GM04504 (cell line): ENCODE measurements around the gene TSKU.
"Not testable (repeated sequence)": the region's sequence is repeated elsewhere in the genome, so short reads cannot be mapped to it uniquely, and the experiment has no call there.

ENCODE experiments used
- DNase-seq: peaks from one replicate; pipeline ENCODE4 v3.0.0-alpha.2; 2012; ENCODE audit warnings: low read depth

TSKU gene

DNA sequence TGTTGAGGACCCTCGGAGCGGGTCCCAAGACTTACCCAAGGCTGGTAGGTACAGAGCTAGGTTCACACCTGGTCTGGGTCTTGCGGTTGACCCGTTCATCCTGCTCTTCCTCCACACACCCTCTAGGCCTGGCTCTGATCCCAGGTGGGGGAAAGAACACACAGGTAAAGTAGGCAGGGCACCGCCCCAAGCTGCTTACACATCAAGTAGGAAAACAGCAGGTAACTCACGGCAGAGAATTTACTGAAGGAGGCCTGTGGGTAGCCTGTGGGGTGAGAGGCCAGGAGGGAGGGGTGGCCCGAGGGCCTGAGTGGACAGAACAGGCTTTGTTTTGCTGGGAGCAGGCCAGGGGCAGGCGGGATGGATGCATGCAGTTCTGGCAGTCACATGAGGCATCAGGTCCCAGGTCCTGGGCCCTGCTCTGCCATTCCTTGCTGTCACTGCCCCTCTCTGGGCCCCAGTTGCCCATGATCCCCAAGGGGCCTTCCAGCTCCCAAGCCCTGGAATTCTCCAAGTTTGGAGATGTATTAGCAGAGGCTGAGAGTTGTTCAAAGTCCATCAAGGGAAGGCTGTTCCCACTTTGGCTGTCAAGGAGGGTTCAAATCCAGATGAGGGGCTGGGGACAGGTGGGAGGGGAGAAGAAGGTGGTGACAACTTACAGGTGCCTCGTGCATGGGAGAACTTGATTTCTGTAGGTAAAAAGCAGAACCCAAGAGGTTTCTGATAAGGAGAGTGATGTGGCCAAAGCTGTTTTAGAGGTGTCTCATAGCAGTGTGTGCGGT, 5.7 kb downstream of the TSKU start:
- no peak for DNase-seq

DNA sequence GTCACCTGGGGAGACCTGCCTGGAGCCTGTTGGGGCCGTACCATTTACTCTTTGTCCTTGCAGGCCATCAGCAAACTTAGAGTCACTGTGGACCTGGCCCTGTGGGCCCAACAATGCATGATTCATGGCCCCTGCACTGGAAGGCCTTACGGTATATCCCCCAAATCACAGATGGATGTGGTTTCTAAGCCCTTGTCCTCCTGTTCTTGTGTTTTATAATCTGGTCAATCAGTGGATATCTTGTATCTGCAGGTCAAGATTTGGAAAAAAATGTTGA, 6.2 kb downstream of the TSKU start:
- no peak for DNase-seq

DNA sequence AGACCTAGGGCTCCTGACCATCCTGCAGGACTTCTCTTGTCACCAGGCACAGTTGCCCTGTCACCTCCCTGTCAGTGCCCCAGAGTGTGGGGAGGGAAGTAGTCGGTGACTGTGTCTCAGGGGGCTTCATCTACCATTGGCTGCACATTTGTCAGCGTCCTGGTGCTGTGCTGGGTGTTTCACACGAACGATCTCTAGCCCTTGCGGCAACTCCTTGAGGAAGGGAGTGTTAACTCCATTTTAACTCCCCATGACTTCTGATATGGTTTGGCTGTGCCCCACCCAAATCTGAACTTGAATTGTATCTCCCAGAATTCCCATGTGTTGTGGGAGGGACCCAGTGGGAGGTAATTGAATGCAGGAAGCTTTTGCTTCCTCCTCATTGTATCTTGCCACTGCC, 7.1 kb downstream of the TSKU start:
- DNase-seq = no peak

DNA sequence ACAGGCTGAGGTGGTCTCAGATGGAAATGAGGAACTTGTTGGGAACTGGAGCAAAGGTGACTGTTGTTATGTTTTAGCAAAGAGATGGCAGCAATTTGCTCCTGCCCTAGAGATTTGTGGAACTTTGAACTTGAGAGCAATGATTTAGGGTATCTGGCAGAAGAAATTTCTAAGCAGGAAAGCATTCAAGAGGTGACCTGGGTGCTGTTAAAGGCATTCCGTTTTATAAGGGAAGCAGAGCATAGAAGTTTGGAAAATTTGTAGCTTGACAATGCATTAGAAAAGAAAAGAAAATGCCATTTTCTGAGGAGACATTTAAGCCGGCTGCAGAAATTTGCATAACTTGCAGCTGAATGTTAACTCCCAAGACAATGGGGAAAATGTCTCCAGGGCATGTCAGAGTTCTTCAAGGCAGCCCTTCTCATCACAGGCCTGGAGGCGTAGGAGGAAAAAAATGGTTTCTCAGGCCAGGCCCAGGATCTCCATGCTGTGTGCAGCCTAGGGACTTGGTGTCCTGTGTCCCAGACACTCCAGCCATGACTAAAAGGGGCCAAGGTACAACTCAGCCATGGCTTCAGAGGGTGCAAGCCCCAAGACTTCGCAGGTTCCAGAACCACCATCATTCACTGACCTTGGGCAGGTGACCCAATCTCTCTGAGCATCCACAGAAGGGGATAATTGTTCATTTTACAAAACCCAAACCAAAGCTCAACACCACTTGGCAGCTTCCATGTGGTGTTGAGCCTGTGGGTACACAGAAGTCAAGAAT, 8.0 kb downstream of the TSKU start:
- DNase-seq = not testable (repeated sequence)

DNA sequence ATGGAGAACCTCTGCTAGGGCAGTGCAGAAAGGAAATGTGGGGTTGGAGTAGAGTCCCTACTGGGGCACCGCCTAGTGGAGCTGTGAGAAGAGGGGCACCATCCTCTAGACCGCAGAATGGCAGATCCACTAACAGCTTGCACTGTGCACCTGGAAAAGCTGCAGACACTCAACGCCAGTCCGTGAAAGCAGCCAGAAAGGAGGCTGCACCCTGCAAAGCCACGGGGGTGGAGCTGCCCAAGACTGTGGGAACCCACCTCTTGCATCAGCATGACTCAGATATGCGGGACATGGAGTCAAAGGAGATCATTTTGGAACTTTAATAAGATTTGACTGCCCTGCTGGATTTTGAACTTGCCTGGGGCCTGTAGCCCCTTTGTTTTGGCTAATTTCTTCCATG, 8.7 kb downstream of the TSKU start:
- no peak for DNase-seq

DNA sequence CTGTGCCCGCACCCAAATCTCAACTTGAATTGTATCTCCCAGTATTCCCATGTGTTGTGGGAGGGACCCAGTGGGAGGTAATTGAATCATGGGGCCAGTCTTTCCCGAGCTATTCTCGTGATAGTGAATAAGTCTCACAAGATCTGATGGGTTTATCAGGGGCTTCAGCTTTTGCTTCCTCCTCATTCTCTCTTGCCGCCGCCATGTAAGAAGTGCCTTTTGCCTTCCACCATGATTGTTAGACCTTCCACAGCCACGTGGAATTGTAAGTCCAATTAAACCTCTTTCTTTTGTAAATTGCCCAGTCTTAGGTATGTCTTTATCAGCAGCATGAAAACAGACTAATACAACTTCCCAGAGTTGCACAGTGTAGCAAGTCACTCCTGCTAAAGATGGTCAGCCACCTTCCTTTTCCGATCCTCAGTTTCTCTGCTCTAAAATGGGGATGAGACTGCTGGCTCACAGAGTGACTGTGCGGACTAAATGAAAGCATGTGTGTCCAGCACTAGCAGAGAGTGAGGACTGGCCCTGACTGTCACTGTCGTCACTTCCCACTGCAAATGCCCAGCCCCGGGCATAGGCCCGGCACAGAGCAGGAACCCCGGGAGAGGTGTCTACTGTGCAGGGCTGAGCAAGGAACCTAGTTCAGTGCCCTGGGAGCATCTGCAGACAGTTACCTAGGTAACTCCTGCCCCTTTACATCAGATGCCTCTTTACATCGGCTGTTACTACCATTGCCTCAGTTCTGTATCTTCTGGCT, 9.5 kb downstream of the TSKU start:
- no peak for DNase-seq

DNA sequence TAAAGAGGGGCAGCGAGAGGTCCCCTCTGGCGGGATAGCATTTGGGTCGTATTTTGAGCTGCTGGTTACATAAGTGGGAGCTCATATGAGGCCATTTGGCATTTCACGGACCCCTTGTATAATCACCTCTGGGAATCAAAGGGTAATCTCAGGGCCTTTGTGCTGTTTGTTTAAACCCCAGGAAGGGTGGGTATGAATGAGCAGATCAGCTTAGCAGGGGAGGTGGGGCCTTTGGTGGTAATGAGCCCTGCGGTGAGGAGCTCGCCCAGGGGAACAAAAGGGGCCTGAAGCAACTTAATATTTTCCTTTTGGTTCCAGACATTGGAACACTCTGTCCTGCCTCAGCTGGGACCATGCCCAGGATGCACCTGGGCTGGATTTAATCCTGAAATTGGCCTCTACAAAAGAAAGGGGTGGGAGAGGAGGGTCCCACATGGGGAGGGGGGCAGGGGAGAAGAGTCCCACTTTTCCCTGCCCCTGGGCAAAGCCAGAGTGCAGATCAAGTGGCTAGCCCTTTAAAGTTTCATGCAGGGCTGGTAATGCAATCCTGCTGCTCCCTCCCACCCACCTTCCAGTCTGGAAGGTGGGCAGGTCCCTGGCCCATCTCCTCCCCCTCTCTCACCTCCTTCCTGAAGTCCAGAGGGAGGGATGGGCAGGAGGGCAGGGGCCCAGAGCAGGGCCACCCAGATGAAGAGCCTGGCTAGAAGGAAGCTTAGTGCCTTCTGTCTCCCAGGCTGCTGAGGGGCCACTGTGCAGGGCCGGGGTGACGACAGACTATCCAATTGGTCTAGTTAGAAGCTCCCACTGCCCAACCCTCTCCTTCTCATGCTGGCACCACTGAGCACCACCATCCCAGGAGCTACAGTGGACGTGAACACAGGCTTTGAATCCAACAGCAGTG, 10.5 kb downstream of the TSKU start:
- DNase-seq = no peak

DNA sequence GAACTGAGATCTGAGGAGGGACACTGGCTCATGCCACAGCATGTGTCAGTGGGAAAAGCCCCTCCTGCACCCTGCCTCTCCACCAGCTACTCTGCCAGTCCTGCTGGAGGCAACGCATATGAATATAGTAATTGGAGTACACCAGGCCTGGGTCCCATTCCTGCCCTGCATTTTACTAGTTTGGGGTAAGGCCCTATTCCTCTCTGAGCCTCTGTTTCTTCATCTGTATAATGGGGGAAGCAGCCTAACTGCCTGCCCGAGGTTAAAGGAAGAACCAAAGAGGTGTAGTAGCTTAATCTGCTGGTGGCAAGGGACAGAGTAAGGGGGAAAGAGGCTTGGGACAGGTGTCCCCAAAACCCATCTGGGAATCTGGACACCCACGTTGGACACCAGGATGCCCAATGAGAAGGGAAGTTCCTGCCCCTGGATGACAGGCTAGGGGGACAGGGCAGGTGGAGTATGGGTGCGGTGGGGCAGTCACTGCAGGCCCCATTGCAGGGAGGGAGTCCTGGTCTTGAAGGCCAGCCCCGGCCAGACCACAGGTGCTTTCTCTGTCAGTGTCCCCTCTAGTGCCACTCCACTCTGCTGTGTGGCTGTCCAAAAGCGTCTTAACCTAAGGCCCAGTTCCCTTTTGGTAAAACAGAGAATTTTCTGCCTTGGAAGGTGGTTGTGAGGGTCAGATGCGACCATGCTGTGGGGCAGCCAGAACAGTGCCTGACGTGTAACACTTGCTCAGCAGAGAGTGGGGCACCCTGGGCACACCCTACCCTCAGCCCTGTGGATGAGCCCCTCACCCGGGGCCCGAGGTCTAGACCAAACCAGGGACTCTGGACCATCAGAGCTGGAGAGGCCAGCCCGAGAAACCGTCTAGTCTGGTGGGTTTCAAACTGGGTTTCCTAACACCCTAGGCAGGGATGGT, 11.5 kb downstream of the TSKU start:
- no peak for DNase-seq

DNA sequence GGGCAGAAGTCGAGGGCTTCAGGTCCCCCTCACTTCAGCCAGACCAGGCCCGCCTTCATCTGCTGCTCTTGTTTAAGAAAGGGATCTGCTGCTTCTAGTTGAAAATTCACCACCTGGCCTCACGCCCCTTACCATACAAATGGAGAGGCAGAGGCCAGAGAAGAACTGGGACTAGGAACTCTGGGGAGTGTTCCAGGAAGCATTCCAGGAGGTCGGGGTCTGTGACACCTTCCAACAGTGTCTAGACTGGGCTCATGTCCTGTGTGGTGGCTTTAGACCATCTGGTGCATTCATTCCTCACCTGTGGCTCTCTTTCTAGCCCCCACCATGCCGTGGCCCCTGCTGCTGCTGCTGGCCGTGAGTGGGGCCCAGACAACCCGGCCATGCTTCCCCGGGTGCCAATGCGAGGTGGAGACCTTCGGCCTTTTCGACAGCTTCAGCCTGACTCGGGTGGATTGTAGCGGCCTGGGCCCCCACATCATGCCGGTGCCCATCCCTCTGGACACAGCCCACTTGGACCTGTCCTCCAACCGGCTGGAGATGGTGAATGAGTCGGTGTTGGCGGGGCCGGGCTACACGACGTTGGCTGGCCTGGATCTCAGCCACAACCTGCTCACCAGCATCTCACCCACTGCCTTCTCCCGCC, 12.3 kb downstream of the TSKU start:
- no peak for DNase-seq

DNA sequence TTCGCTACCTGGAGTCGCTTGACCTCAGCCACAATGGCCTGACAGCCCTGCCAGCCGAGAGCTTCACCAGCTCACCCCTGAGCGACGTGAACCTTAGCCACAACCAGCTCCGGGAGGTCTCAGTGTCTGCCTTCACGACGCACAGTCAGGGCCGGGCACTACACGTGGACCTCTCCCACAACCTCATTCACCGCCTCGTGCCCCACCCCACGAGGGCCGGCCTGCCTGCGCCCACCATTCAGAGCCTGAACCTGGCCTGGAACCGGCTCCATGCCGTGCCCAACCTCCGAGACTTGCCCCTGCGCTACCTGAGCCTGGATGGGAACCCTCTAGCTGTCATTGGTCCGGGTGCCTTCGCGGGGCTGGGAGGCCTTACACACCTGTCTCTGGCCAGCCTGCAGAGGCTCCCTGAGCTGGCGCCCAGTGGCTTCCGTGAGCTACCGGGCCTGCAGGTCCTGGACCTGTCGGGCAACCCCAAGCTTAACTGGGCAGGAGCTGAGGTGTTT, 12.8 kb downstream of the TSKU start:
- DNase-seq = no peak

DNA sequence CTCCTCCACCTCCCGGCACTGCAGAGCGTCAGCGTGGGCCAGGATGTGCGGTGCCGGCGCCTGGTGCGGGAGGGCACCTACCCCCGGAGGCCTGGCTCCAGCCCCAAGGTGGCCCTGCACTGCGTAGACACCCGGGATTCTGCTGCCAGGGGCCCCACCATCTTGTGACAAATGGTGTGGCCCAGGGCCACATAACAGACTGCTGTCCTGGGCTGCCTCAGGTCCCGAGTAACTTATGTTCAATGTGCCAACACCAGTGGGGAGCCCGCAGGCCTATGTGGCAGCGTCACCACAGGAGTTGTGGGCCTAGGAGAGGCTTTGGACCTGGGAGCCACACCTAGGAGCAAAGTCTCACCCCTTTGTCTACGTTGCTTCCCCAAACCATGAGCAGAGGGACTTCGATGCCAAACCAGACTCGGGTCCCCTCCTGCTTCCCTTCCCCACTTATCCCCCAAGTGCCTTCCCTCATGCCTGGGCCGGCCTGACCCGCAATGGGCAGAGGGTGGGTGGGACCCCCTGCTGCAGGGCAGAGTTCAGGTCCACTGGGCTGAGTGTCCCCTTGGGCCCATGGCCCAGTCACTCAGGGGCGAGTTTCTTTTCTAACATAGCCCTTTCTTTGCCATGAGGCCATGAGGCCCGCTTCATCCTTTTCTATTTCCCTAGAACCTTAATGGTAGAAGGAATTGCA, 13.5 kb downstream of the TSKU start:
- DNase-seq = no peak

DNA sequence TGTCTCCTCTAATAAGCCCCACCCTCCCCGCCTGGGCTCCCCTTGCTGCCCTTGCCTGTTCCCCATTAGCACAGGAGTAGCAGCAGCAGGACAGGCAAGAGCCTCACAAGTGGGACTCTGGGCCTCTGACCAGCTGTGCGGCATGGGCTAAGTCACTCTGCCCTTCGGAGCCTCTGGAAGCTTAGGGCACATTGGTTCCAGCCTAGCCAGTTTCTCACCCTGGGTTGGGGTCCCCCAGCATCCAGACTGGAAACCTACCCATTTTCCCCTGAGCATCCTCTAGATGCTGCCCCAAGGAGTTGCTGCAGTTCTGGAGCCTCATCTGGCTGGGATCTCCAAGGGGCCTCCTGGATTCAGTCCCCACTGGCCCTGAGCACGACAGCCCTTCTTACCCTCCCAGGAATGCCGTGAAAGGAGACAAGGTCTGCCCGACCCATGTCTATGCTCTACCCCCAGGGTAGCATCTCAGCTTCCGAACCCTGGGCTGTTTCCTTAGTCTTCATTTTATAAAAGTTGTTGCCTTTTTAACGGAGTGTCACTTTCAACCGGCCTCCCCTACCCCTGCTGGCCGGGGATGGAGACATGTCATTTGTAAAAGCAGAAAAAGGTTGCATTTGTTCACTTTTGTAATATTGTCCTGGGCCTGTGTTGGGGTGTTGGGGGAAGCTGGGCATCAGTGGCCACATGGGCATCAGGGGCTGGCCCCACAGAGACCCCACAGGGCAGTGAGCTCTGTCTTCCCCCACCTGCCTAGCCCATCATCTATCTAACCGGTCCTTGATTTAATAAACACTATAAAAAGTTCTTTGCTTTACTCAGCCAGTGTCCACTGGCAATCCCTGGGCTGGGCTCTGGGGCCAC, 14.4 kb downstream of the TSKU start:
- no peak for DNase-seq

DNA sequence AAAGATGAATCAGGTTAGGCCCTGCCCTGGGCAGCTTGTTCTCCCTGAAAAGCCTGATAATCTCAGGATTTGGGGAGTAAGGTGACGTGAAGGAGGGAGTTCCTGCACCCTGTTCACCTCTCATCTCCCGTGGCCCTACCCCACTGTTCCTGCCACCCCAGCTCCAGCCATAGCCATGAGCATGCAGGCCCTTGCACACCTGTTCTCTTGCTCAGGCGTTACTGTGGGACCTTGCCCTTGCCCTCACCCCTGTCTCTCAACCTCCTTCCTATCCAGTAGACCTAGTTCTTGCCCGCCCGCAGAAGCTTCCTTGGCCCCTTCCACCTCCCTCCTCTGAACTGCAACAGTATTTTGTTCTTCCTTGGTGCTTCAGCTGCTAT, 15.0 kb downstream of the TSKU start:
- no peak for DNase-seq

DNA sequence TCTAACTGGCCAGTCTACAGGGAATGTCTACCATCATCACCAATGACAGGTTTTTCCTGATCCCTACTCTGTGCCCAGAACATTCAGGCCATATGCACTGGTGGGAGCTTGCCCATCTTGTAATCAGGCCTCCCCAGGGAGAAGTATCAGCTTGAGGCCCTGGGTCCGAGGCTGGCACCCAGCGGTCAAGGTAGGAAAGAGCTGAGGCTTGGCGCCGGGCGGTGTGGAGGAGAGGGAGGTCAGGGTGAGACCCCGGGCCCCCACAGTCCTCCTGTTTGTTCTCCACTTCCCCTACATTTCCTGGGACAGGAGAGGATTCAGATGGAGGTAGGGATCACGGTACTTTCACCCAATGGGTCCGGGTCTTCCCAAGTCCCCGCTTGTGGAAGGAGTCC, 15.5 kb downstream of the TSKU start:
- DNase-seq = no peak

DNA sequence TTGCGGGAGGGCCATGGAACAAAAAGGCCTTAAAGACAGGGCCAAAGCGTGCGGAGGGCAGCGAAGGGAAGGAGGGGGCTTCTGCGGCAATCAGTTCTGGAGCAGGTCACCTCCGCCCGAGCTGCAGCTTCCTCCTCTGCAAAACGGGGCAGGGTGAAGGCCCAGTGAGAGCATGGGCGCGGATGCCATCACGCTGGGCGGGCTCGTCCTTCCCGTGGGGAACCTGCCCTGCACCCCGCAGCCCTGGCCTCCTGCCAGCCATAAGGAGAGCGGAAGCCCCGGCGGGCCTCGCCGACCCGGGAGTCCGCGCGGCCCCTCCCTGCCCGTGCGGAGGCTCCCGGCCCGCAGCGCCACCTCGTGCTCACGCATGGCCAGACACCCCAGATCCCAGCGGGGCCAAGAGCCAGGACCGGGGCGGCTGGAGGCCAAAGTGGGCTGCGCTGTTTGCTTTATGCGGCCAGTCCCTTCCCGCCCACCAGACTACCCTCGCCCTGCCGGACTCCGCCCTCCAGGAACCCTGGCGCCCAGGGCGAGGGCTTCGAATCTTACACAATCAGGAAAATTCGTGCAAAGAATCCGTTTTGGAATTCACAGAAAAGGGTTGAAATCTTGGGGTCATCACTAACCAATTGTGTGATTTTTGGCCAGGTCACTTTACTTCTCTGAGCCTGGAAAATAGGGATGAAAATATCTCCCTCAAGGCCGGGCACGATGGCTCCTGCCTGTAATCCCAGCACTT, 16.1 kb downstream of the TSKU start:
- DNase-seq = no peak

DNA sequence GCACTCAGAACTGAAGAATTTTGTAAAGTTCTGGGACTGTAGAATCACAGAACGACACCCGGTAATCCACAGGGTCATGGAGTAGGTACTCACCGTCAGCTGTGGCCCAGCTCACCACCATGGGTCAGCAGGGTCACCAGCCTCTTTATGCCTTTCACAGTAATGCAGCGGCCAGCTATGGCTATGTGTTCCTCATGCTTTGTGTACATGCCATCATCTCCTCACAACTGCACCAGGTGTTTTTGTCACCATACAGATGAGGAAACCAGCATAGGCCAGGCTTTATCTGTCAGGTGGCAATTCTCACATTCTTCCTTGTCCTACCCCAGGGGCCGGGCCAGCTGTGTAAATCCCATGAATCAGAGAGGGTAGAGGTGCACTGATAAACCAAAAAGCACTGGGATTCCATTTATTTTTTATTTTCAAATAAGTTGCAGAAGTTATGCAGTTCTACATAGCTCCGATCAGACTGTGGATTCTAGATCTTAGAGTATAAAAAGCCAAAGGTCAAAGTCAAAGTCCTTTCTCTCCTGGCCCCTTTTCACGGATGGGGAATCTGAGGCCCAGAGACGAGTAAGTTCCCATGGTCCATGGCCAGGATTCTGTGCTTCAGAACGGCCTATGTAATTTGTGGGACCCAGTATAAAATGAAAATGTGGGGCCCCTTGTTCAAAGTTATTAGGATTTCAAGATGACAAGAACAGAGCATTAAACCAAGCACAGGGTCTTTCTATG, 17.5 kb downstream of the TSKU start:
- no peak for DNase-seq

DNA sequence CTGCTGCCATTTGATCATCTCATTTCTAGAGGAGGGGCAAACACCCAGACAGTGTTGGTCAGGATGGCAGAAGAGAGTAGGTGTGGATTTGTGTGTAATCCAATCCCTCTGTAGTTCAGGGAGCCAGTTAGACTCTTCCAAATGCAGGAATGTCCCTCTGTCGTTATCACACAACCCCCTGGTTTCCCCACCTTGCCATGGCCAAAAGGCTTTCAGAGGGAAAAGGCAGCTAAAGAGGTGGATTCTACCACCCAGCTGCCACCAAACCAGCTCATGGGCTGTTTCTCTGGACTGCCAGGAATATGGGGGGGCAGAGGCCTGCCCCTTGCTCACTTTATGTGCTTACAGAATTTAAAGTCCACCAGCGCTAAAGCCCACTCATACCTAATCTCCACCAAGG, 18.1 kb downstream of the TSKU start:
- DNase-seq = no peak
